Epithelial cell of esophagus (primary cell): ENCODE results near the gene CCDC116.

ENCODE experiments used
- DNase-seq: peaks from one replicate; pipeline ENCODE4 v3.0.0; 2010; ENCODE audit warnings: low read depth
- H3K4me3 ChIP-seq: 2 replicates; pipeline ENCODE4 v1.5.1; 2011; ENCODE audit warnings: mild to moderate bottlenecking, low read length, control low read depth
- CTCF ChIP-seq: IDR thresholded peaks from 2 replicates; pipeline ENCODE4 v1.5.1; 2011; ENCODE audit warnings: low read depth, mild to moderate bottlenecking, low read length, control low read depth, inconsistent platforms; ENCODE audit not compliant: insufficient read depth; ENCODE audit errors: missing control alignments

The CCDC116 gene

GRCh38 chr22:21650823-21651520 is 18.4 kb downstream of the CCDC116 start:
- DNase-seq = no peak
- H3K4me3 ChIP-seq = peak overlapping the region; percentile 67
- TF ChIP-seq CTCF = no peak

- TF ChIP-seq CTCF = no peak
- DNase-seq = no peak
- H3K4me3 ChIP-seq = peak overlapping the region; percentile 67
Measured at GRCh38 chr22:21651521-21652009, 19.0 kb downstream of the CCDC116 start.

GRCh38 chr22:21652010-21652546 is 19.5 kb downstream of the CCDC116 start:
- DNase-seq = peak; percentile 89
- peak overlapping the region; percentile 67 for H3K4me3 ChIP-seq
- no peak for TF ChIP-seq CTCF

- no peak for TF ChIP-seq CTCF
- H3K4me3 ChIP-seq = peak overlapping the region; percentile 67
- no peak for DNase-seq
Measured at GRCh38 chr22:21652547-21653545, 20.3 kb downstream of the CCDC116 start.

- no peak for DNase-seq
- peak overlapping the region; percentile 13 for H3K4me3 ChIP-seq
- TF ChIP-seq CTCF = no peak
Measured at GRCh38 chr22:21657020-21657359, 24.4 kb downstream of the CCDC116 start.

GRCh38 chr22:21657360-21658032 is 24.9 kb downstream of the CCDC116 start:
- TF ChIP-seq CTCF = no peak
- peak overlapping the region; percentile 40 for H3K4me3 ChIP-seq
- DNase-seq = peak; percentile 55
